ENCODE results near the gene TBCA. TPM values are rescaled to one million over a fixed set of nuclear protein-coding genes. Genes with fewer than 3 reads are reported as not detected.

The TBCA gene
- total RNA-seq, 1 experiment from 2014 or later, result 317 TPM

DNA sequence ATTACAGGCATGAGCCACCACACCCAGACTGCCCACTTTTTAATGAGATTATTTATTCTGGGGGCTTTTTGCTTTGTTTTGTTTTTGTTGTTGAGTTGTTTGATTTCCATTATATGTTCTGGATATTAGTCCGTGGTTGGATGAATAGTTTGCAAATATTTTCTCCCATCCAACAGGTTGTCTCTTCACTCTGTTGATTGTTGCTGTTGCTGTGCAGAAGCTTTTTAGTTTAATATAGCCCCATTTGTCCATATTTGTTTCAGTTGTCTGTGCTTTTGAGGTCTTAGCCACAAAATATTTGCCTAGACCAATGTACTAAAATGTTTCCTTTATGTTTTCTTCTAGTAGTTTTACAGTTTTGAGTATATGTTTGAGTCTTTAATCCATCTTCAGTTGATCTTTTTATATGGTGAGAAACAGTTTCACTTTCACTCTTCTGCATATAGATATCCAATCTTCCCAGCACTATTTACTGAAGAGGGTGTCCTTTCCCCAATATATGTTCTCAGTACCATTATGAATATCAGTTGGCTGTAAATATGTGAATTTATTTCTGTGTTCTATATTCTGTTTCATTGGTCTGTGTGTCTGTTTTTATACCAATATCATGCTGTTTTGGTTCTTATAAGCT is 30.2 kb upstream of the TBCA start:
- BruUV-seq (replicated peaks), result no TSS peak
- ChIA-PET RAD21 (ENCODE audit: low non-redundant PET in 1 of 2, low total read pairs in 2 of 2, uncharacterized antibody in 2 of 2, unreplicated experiment in 2 of 2) (no interaction called here), POLR2A (no interaction called here), CTCF (no interaction called here)
- Histone ChIP-seq H4K20me1 (ENCODE audit: insufficient read depth) (no peaks in the 10 kb centered on the region), H3K4me1 (ENCODE audit: control insufficient read depth in 1 of 2, insufficient read depth in 2 of 2, low read length in 2 of 2) (no peaks in the 10 kb centered on the region), H3K9me3 (ENCODE audit: control insufficient read depth in 1 of 2, insufficient read depth in 1 of 2, low read depth in 1 of 2, low read length in 2 of 2) (no peaks in the 10 kb centered on the region; a peak in 1 of 4 replicates), H3K4me3 (replicated peaks in 1 of 2; ENCODE audit: low read depth in 1 of 2, low read length in 2 of 2) (no peak overlapping the region), H3K9me2 (ENCODE audit: insufficient read depth) (no peaks in the 10 kb centered on the region), H3K27ac (ENCODE audit: low read depth, low read length) (no peak overlapping the region), H3K4me2 (ENCODE audit: low read length) (peak overlapping the region; percentile 33), H2AFZ (ENCODE audit: low read depth, low read length, poor library complexity, severe bottlenecking) (peak overlapping the region; percentile 76), H3K36me3 (ENCODE audit: control insufficient read depth in 1 of 2, insufficient read depth in 2 of 2, low read length in 2 of 2) (no peaks in the 10 kb centered on the region), H3K27me3 (ENCODE audit: insufficient read depth, low read length) (no peaks in the 10 kb centered on the region), H3K79me2 (ENCODE audit: insufficient read depth, low read length) (no peaks in the 10 kb centered on the region), H3K9ac (ENCODE audit: low read length) (no peak overlapping the region)
- ATAC-seq (no peak), DNase-seq (ENCODE audit: low read depth, low spot score) (no peak)
- intact Hi-C loops (cut with micrococcal nuclease), result no loop called here
- TF ChIP-seq ZNF274 (IDR thresholded peaks at IDR 0.05; ENCODE audit: low read depth, low read length) (no peak), FOSL1 (IDR thresholded peaks at IDR 0.05; ENCODE audit: low read depth) (no peak), EZH2 (IDR thresholded peaks at IDR 0.05) (no peak), TCF7L2 (IDR thresholded peaks at IDR 0.05; ENCODE audit: borderline replicate concordance, extremely low read depth, insufficient read depth, insufficient read length) (no peak), CEBPB (IDR thresholded peaks at IDR 0.05; ENCODE audit: low read depth) (no peak), JUND (IDR thresholded peaks at IDR 0.05) (no peak)
- TF ChIP-seq, protein P1, sequence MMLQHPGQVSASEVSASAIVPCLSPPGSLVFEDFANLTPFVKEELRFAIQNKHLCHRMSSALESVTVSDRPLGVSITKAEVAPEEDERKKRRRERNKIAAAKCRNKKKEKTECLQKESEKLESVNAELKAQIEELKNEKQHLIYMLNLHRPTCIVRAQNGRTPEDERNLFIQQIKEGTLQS (IDR thresholded peaks at IDR 0.05), result no peak
- TF ChIP-seq, protein P2, sequence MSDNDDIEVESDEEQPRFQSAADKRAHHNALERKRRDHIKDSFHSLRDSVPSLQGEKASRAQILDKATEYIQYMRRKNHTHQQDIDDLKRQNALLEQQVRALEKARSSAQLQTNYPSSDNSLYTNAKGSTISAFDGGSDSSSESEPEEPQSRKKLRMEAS (IDR thresholded peaks at IDR 0.05), result no peak

DNA sequence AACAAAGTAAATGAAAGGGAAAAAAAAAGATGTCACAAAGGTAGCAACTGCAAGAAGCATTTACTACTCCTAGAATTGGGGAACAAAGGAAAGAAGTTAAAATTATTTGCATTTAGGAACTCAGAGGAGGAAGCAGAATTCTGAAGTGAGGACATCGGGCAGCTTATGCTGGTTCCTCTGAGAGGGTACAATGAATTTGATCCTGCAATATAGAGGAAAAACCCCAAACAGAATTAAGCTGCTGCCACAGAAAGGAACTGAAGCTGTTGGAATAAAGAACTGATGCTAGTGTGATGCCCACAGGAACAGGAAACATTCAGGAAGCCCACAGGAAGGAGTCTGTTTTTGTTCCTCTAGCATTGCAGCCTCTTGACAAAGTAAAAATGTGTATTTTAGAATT is 22.3 kb upstream of the TBCA start:
- H3K27me3 ChIP-seq (ENCODE audit: insufficient read depth, low read length), result no peaks in the 10 kb centered on the region
- H3K9me3 ChIP-seq (ENCODE audit: control insufficient read depth in 1 of 2, insufficient read depth in 1 of 2, low read depth in 1 of 2, low read length in 2 of 2), result no peaks in the 10 kb centered on the region
- no peaks in the 10 kb centered on the region for H3K36me3 ChIP-seq (ENCODE audit: control insufficient read depth in 1 of 2, insufficient read depth in 2 of 2, low read length in 2 of 2)
- BruUV-seq (replicated peaks), result no TSS peak
- H3K79me2 ChIP-seq (ENCODE audit: insufficient read depth, low read length), result no peaks in the 10 kb centered on the region
- no peak overlapping the region for H2AFZ ChIP-seq (ENCODE audit: low read depth, low read length, poor library complexity, severe bottlenecking)
- intact Hi-C loops (cut with micrococcal nuclease), result no loop called here
- H3K9ac ChIP-seq (ENCODE audit: low read length), result no peak overlapping the region
- ATAC-seq (no peak), DNase-seq (ENCODE audit: low read depth, low spot score) (no peak)
- no peak for TF ChIP-seq POLR2A (IDR thresholded peaks at IDR 0.05; ENCODE audit: borderline replicate concordance, extremely low read depth, insufficient read depth, insufficient read length)
- H3K27ac ChIP-seq (ENCODE audit: low read depth, low read length), result no peak overlapping the region
- RAD21 ChIA-PET (ENCODE audit: low non-redundant PET in 1 of 2, low total read pairs in 2 of 2, uncharacterized antibody in 2 of 2, unreplicated experiment in 2 of 2), result interaction anchor here in 1 of 2 experiments (0.6 kb wide), 1 partner anchor 17 kb away, joined by 5 read pairs; no protein-coding TSS in a partner anchor
- no peak overlapping the region for H3K4me2 ChIP-seq (ENCODE audit: low read length)
- POLR2A ChIA-PET, result no interaction called here
- no peaks in the 10 kb centered on the region for H3K4me1 ChIP-seq (ENCODE audit: control insufficient read depth in 1 of 2, insufficient read depth in 2 of 2, low read length in 2 of 2)
- no peak overlapping the region for H3K4me3 ChIP-seq (replicated peaks in 1 of 2; ENCODE audit: low read depth in 1 of 2, low read length in 2 of 2)
- no peaks in the 10 kb centered on the region for H3K9me2 ChIP-seq (ENCODE audit: insufficient read depth)
- H4K20me1 ChIP-seq (ENCODE audit: insufficient read depth), result no peaks in the 10 kb centered on the region
- CTCF ChIA-PET, result no interaction called here

All from HCT116 (cell line).